Measurements from ENCODE around the gene SLC5A5.

Gene SLC5A5

DNA sequence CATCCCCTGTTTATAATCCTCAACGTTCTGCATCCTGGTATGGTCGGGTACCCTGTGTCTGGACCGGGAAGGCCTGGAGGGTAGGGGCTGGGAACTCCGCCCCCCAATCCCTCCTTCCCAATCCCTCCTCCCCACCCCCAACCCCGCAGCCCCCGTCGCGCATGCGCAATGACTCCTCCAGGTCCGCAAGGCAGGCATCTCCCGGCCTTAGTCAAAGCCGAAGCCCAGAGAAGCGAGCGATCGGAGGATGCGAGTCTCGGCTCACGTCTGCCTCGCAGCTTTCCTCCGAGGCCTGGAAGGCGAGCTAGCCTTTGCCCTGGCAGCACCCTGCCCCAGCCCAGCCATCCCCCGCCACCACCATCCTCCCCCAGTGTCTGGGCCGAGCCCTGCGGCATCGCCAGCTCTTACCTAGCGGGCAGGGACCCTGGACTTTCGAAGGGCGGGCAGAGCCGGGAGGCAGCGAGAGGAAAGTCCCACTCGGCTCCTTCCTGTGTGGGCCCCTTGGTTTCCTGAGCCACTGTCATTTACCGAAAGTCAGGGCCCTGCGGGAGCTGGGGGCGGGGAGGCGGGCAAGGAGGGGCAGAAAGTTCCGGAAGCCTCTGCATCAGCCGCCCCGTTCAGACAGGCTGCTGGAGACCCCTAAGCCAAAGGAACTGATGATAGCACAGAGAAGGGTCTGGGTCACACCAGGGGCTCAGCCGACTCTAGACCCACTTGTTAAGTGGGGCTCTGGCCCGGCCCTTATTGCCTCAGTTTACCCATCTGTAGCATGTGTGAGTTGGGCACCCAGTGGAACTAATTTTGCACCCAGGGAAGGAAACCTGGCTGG lies 24.0 kb upstream of the SLC5A5 start, which contains the start of gene JAK3:
TSS of gene JAK3 (minus strand) at position 445 of the 829 bp plus-strand sequence. CDS start 3,565 bp downstream, outside the sequence.
- peak; percentile 86 to 88 for DNase-seq

- no peak for DNase-seq
These were observed 23.0 kb upstream of the SLC5A5 start for GRCh38 chr19:17848595-17849292.

- DNase-seq = no peak
These were observed 17.7 kb upstream of the SLC5A5 start for GRCh38 chr19:17854061-17854460.

DNA sequence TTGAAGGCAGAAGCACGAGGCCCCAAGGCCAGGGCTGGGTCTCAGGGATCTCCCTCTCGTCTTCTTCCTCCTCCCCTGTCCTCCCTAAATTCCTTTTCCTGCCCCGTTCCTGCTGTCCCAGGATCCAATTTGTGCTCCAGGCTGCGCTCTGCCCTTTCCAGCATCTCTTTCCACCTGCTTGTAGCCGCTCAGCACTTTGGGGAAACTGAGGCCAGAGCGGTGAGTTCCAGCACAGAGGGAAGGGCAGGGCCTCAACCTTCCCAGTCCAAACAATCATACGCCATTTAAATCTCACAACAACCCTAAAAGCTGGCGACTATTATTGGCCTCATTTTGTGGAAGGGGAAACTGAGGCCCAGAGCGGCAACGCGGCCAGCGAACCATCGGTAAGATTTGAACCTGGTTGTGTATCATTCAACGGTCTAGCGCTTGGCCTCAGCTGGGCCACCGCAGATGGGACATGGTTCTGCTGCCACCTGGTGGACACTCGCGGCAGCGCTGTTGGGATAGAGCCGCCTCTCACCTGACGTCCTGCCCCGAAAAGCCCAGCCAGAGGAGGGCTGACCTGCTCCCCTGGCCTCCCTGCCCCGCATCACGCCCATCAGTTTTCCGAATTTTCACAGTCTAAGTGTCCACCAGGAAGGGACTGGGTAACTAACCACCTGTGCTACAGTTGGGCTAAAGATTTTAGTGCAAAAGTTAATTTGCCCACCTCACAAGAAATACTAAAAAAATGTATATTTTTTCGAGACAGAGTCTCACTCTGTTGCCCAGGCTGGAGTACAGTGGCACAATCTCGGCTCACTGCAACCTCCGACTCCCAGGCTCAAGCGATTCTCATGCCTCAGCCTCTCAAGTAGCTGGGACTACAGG lies 16.2 kb upstream of the SLC5A5 start:
- peak; percentile 85 to 89 for DNase-seq

DNA sequence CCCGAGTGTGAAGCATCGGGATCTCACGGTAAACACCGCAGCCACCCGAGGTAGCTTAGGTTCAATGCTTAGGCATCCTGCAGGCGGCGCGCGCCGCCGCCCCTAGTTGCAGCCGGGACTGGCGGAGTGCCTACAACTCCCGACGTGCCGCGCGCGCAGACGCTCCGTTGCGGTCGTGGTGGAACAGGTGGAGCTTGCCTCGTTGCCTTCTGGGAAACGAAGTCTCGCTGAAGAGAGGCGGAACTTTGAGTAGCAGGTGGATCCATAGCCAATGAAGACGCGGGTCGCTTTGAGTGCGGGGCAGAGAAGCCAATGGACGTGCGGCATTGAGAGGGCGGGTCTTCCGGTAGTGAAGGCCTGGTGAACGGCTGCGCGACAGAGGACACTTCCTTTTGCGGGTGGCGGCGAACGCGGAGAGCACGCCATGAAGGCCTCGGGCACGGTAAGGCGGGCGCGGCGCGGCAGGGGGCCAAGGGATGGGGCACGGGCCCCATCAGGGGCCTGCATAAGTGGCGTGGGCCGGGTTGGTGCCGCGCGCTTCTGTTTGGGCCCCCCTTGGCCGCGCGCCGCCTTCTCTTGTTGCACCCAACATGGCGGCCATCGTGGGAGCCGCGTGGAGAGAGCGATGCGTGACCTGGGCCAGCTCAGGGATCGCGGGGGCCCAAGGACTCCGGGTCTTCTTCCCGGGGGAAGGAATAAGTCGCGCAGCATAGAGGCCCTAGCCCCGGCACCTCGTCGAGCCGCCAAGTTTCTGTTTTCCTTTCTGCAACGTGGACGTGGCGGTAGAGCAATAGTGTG lies 12.0 kb upstream of the SLC5A5 start, which contains the start of gene RPL18A:
TSS of gene RPL18A (plus strand) at position 378 of the 798 bp plus-strand sequence. CDS start at position 425, 47 bp downstream.
- DNase-seq = peak; percentile 100

DNA sequence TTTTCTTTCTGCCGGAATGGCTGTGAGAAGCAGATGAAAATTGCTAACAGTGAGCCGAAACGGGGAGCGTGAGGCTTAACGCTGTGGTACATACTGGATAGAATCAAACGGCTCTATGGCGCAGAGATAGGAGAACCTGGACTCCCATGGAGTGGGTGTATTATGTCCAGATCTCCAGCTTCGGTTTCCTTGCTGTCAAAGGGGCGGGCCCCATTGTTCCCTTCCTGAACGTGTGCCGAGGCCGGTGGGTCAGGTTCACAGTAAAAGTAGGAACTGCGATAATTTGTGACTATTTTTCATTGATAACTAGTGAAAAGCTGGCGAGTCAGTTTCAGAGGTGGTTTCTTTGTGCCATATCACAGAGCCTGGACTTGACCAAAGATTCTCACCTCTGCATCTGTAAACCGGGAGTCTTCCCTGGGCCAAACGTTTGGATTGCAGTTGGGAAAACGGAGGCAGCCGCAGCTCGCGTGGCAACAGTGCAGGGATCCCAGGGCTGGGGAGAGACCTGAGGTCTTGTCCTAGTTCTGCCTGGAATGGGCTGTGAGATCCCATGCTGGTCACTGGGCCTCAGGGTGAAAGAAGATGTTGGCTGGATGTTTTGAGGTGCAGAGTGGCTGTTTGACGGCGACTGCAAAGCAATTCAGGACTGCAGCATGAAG lies 11.3 kb upstream of the SLC5A5 start:
- no peak for DNase-seq

DNA sequence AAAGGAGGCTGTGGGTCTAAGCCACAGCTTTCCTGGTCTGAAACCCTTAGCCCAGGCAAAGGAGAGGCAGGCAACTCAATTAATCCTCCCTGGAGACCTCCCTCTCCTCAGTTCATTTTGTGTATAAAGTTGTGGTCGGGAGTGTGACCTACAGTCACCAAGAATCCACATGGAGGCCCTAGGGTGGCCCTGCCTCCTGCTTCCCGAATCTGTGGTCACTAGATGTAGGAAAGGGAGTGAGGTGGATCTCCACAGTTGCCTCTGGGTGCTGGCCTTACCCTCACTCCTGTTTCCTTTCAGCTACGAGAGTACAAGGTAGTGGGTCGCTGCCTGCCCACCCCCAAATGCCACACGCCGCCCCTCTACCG lies 10.8 kb upstream of the SLC5A5 start:
- no peak for DNase-seq

- DNase-seq = no peak
These were observed 10.0 kb upstream of the SLC5A5 start for GRCh38 chr19:17861542-17862402.

DNA sequence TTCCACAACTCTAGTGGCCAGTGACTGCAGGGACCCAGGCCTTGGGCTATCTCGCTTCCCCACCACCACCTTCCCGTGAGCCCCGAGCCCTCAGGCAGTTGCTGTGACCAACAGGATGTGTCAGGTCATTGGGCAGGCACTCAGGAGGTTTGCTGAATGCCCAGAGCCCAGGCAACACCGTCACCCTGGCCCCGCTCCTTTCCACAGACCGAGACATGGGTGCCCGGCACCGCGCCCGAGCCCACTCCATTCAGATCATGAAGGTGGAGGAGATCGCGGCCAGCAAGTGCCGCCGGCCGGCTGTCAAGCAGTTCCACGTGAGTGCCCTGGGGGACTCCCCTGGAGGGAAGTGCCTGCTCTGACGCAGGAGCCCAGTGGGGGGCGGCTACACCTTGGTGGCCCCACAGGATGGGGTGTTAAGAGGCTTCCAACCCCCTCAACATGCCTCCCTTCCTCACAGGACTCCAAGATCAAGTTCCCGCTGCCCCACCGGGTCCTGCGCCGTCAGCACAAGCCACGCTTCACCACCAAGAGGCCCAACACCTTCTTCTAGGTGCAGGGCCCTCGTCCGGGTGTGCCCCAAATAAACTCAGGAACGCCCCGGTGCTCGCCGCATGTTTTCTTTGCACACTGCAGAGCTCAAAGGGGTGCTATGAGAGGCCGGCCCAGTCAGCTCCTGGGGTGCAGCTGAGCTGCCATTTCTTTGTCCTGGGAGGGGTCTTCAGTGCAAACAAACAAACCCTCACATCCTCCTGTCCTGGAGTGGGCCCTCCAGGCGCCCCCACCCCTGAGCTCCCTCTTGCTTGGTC lies 8.8 kb upstream of the SLC5A5 start:
- peak in 1 of 2 donors; percentile 43 for DNase-seq

DNA sequence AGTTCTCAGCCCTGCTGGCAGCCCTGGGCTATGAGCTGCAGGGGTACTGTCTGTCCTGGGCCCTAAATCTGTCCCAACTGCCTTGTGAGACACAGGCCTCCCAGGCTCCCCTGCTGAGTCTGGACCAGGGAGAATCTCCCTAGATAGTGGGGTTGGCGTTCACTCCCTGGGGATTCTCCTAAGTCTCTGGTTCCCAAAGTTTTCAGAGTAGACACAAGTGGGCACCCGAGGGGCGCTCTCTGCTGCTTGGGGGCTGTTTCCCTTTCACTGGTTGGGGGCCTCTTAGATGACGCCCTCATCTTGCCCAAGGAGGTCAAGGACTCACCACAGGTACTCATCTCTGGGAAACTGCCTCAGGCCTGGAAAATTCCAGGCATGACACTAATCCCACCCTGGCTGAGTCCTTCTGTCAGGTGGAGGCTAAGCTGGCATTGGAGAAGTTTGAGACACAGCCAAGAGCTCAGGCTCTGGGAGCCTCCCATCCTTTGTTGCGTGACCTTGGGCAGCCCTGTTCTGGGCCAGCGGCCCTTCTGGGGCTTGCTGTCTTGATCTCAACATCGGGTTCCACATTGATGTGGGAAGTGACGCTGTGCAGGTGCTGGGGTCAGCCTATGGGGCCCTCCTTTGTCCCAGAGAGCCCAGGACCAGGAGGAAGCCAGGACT lies 8.1 kb upstream of the SLC5A5 start:
- no peak for DNase-seq

GRCh38 chr19:17865364-17866311 lies 6.1 kb upstream of the SLC5A5 start:
- no peak for DNase-seq

GRCh38 chr19:17866312-17866963 lies 5.3 kb upstream of the SLC5A5 start:
- DNase-seq = no peak

DNA sequence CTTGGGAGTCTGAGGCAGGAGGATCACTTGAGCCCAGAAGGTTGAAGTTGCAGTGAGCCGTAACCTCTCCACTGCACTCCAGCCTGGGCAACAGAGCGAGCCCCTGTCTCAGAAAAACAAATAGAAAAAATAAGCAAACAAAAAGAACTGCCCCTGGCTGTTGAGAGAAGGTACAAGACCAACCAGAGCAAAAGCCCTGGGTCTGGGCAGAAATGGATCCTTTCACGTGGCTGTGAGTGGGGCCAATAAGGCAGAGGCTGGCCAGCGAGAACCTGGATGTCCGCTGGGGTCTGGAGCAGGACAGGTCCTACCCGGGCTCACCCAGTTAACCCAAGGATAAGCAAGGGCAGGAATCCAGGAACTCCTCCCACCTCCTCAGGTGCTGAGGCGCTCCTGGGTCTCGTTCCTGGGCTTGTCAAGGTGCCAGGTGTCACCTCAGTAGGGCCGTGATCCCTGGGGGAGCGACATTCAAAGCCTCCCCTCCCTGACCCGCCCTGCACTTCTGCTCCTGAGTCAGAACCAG lies 4.7 kb upstream of the SLC5A5 start:
- DNase-seq = no peak

- no peak for DNase-seq
These were observed 3.1 kb upstream of the SLC5A5 start for GRCh38 chr19:17868669-17869068.

GRCh38 chr19:17869114-17869608 lies 2.6 kb upstream of the SLC5A5 start:
- DNase-seq = no peak

DNA sequence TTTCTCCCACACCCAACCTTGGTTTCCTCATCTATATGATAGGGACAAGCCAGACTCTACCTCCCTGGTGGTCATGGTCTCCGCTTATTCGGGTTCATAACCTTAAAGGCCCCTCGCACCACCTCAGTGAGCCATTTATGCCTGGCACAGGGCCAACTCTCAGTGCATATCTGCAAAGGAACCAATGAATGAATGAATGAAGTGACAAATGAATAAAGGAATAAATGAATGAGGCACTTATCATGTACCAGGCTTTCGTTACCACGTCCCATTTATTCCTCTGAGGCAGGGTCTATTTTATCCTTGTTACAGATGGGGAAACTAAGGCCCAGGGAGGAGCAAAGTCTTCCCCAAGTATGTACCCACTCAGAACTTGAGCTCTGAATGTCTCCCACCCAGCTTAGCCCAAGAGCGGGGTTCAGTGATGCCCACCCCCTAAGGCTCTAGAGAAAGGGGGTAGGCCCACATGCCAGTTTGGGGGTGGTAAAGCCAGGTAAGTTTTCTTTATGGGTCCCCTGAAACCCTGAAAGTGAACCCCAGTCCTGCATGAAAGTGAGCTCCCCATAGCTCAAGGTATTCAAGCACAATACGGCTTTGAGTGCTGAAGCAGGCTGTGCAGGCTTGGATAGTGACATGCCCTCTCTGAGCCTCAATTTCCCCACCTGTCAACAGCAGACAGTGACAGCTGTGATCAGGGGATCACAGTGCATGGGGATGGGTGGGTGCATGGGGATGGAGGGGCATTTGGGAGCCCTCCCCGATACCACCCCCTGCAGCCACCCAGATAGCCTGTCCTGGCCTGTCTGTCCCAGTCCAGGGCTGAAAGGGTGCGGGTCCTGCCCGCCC lies 490 bp upstream of the SLC5A5 start:
- DNase-seq = no peak
